A549 treated with AZD9567 at 1 μM for 4 hours (cell line): ENCODE data around the gene CIP2A. TPM values are rescaled to one million over a fixed set of nuclear protein-coding genes. Genes with fewer than 3 reads are reported as not detected.

Experiments used
- total RNA-seq: library from RNA; stranded (reverse); fragments of 200-300 nt; extraction: Qiagen RNA extraction; gene quantifications from 5 replicates; pipeline ENCODE4 v1.2.3, GENCODE V29; 2022; ENCODE audit not compliant: insufficient read depth

CIP2A gene
- total RNA-seq: 14.9 to 21.7 TPM (median 20.2 TPM) in 5 replicates

DNA sequence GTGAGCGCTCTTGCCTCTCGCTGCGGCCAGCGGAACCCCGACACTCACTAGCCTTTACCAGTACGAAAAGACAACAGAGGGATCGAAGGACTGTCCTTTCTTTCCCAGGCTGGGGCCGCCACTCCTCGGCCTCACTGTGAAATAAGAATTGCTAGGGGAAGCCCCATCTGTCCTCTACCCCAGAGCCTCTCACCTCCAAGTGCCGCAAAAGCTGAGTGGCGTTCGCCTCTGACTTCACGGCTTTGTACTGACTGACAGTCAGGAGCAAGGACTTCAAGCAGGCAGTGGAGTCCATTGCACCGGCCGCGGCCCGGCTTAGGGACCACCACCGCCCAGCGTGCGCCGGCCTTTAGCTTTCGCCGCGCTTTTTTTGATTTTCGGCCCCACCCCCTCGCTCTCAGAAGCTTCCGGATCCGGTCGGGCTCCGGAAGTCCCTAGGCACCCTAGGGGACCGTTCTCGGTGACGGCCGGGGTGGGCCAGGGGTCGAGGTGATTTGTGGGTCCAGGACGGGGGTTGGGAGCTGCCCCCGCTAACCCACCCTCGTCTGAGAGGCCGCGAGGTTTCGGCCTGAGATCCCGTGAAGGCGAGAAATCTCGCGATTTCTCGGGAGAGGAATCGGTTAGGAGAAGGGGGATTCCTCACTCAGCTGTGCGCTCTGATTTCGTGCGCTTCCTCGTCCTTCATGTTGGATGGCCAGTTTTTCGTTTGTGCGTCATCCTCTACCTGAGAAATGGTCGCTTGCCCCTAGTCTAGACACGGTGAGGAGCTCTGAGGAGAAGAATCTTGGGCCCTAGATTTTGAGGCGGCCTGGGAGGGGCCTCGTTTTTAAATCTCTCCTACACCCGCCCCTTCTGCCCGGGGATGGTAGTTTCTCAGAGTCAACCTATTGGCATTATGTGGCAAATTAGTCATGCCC lies at the start of gene CIP2A, which contains the start of gene DZIP3:
Gene CIP2A (minus strand): TSS at position 358 of the 917 bp plus-strand sequence. CDS start 63 bp downstream, at position 295.
Gene DZIP3 (plus strand): TSS at position 642 of the 917 bp plus-strand sequence. CDS start 15,685 bp downstream, outside the sequence.

DNA sequence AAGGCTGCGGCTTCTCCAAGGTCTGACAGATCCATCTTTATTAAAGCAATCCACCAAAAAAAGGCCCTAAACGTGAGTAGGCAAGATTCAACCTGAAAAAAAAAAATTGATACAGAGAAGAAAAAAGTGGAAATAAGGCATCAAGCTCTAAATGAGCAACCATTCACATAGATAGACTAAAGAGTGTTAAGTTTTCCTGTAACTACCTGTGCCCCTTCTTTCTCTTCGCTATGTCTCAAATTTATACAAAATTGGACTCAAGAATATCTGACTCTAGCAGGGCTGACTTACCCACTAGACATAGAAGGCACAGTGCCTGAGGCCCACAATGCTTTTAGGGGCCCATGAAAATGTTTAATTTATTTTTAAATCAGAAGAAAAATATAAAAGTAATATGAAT lies 78.7 kb downstream of the CIP2A start, which contains the start of gene MYH15:
Gene MYH15 (minus strand): TSS at position 101 of the 400 bp plus-strand sequence. CDS start 66 bp downstream, at position 35.

Other genes starting within 250 kb of the CIP2A start
- 0.07 to 0.15 TPM (median 0.13 TPM) in 4 of 5 replicates, not detected in the other for gene MYH15, start 78.8 kb downstream of the CIP2A start, total RNA-seq
- gene DZIP3, start 284 bp upstream of the CIP2A start, total RNA-seq: 3.9 to 5.3 TPM (median 4.6 TPM) in 5 replicates
- not detected in 5 replicates for gene RETNLB, start 168.0 kb upstream of the CIP2A start, total RNA-seq
- gene TRAT1, start 233.3 kb upstream of the CIP2A start, total RNA-seq: not detected in 5 replicates